CD4-positive, alpha-beta T cell (primary cell): Measurements from ENCODE around the gene CEP89. TPM values are rescaled to one million over a fixed set of nuclear protein-coding genes. Genes with fewer than 3 reads are reported as not detected.
"Not testable (repeated sequence)": the region's sequence is repeated elsewhere in the genome, so short reads cannot be mapped to it uniquely, and the experiment has no call there.

Experiments
- ATAC-seq: fragments of 200-7000 bp; cut with Tn5 transposase; one replicate; pipeline ENCODE4 v1.10.0; 2022; ENCODE audit warnings: mild to moderate bottlenecking; ENCODE audit not compliant: poor library complexity
- CTCF ChIA-PET: fragments of 350-600 bp; sonication (Branson Sonifier 250); formaldehyde crosslinking; loops from one replicate; lab custom pipeline; 2021; ENCODE audit warnings: antibody characterized with exemption, inconsistent platforms; lab: Charles Lee
- POLR2A ChIA-PET: fragments of 350-600 bp; sonication (Branson Sonifier 250); formaldehyde crosslinking; loops from one replicate; lab custom pipeline; 2021; ENCODE audit warnings: antibody characterized with exemption, inconsistent platforms; lab: Charles Lee
- DNase-seq, 14 experiments: peaks; one replicate each; pipeline ENCODE4 v3.0.0-alpha.2; 2013 to 2020; ENCODE audit warnings: mixed read lengths in 2 of 14
- H3K27ac ChIP-seq, 2 donors: one replicate each; pipeline versions ENCODE4 v1.5.1 to v1.7.0; 2013; ENCODE audit warnings: low read length in 2 of 2, low read depth in 1 of 2, mild to moderate bottlenecking in 1 of 2
- H3K27me3 ChIP-seq, 2 experiments: 1 replicate in 1 of 2; 2 replicates in 1 of 2; pipeline versions ENCODE4 v1.6.1 to v1.7.0; 2013; ENCODE audit warnings: low read length in 2 of 2, control low read depth in 1 of 2, mild to moderate bottlenecking in 1 of 2, moderate library complexity in 1 of 2; ENCODE audit not compliant: insufficient read depth in 2 of 2, control insufficient read depth in 1 of 2
- H3K36me3 ChIP-seq: one replicate; pipeline ENCODE4 v1.6.1; 2013; ENCODE audit warnings: low read length, control low read depth; ENCODE audit not compliant: insufficient read depth
- H3K4me1 ChIP-seq: one replicate; pipeline ENCODE4 v1.6.1; 2013; ENCODE audit warnings: low read length, control low read depth; ENCODE audit not compliant: insufficient read depth
- H3K4me3 ChIP-seq: one replicate; pipeline ENCODE4 v1.5.1; 2013; ENCODE audit warnings: mild to moderate bottlenecking, low read length, moderate library complexity
- H3K9me3 ChIP-seq, 2 experiments: 1 replicate in 1 of 2; 2 replicates in 1 of 2; pipeline versions ENCODE4 v1.6.1 to v1.7.0; 2013; ENCODE audit warnings: low read length in 2 of 2, mild to moderate bottlenecking in 2 of 2, control low read depth in 1 of 2, moderate library complexity in 1 of 2; ENCODE audit not compliant: control insufficient read depth in 1 of 2, insufficient read depth in 1 of 2
- H3K27ac Mint-ChIP-seq: one replicate; pipeline ENCODE4 v1.8.0; 2020; ENCODE audit warnings: mixed read lengths
- H3K27me3 Mint-ChIP-seq: one replicate; pipeline ENCODE4 v1.8.0; 2021; ENCODE audit warnings: mixed read lengths
- H3K36me3 Mint-ChIP-seq: one replicate; pipeline ENCODE4 v1.8.0; 2021; ENCODE audit warnings: low read depth, mixed read lengths
- H3K4me1 Mint-ChIP-seq: one replicate; pipeline ENCODE4 v1.8.0; 2021; ENCODE audit warnings: low read depth, mixed read lengths
- H3K4me3 Mint-ChIP-seq: one replicate; pipeline ENCODE4 v1.8.0; 2020; ENCODE audit warnings: mild to moderate bottlenecking, mixed read lengths
- H3K9me3 Mint-ChIP-seq: one replicate; pipeline ENCODE4 v1.8.0; 2020; ENCODE audit warnings: mixed read lengths
- CTCF ChIP-seq: fragments of 200-600 bp; IDR thresholded peaks from one replicate; pipeline ENCODE4 v1.8.0; 2022; ENCODE audit warnings: antibody characterized with exemption, mild to moderate bottlenecking
- intact Hi-C, 2 experiments: fragments of 100-400 bp; cut with DNase I in 1 of 2; cut with micrococcal nuclease in 1 of 2; formaldehyde crosslinking; loops; one replicate each; pipeline versions ENCODE4 v1.15.1 to v1.9.0; 2023 to 2025; cut with DNase I, micrococcal nuclease
- total RNA-seq, 174 experiments: library from RNA in 2 of 174; stranded (reverse) in 2 of 174; gene quantifications; one replicate each; pipeline ENCODE4 v1.2.3 and lab custom pipeline; 2021 to 2026

Gene CEP89
- total RNA-seq, 2 experiments from 2014 or later = 4.0 to 5.1 TPM

GRCh38 chr19:32832094-32832493, 139.7 kb downstream of the CEP89 start:
- intact Hi-C loops, H3K27me3 ChIP-seq, H3K4me1 Mint-ChIP-seq, H3K36me3 Mint-ChIP-seq, DNase-seq, H3K9me3 Mint-ChIP-seq, POLR2A ChIA-PET, H3K4me3 ChIP-seq, H3K27ac Mint-ChIP-seq, CTCF ChIA-PET, H3K27me3 Mint-ChIP-seq, H3K4me3 Mint-ChIP-seq, H3K9me3 ChIP-seq, H3K36me3 ChIP-seq, ATAC-seq, H3K27ac ChIP-seq: not testable (repeated sequence)
- H3K4me1 ChIP-seq = peaks cover 12% of the 10 kb centered on the region

- no peak overlapping the region for H3K27ac ChIP-seq
- no peaks in the 10 kb centered on the region for H3K9me3 Mint-ChIP-seq
These were observed 140.1 kb downstream of the CEP89 start for GRCh38 chr19:32831611-32832010.

GRCh38 chr19:32830231-32831014, 141.3 kb downstream of the CEP89 start:
- Mint-ChIP-seq H3K9me3 (no peaks in the 10 kb centered on the region), H3K27ac (no peak overlapping the region), H3K27me3 (no peaks in the 10 kb centered on the region), H3K4me1 (peaks cover 9% of the 10 kb centered on the region), H3K36me3 (no peaks in the 10 kb centered on the region), H3K4me3 (no peak overlapping the region)
- ATAC-seq (no peak), DNase-seq (no peak)
- Histone ChIP-seq H3K36me3 (no peaks in the 10 kb centered on the region), H3K27ac (no peak overlapping the region), H3K4me1 (peaks cover 12% of the 10 kb centered on the region), H3K9me3 (no peaks in the 10 kb centered on the region), H3K27me3 (no peaks in the 10 kb centered on the region), H3K4me3 (no peak overlapping the region)
- CTCF ChIA-PET = no interaction called here
- intact Hi-C loops = no loop called here
- POLR2A ChIA-PET = no interaction called here
- no peak for TF ChIP-seq CTCF

More at GRCh38 chr19:32831611-32832010, 140.1 kb downstream of the CEP89 start:
- ATAC-seq = no peak
- Histone ChIP-seq H3K4me3 (no peak overlapping the region), H3K36me3 (no peaks in the 10 kb centered on the region), H3K27me3 (no peaks in the 10 kb centered on the region), H3K9me3 (no peaks in the 10 kb centered on the region), H3K4me1 (peaks cover 12% of the 10 kb centered on the region)
- H3K27ac Mint-ChIP-seq = no peak overlapping the region
- H3K4me1 Mint-ChIP-seq = peaks cover 9% of the 10 kb centered on the region
- H3K36me3 Mint-ChIP-seq = no peaks in the 10 kb centered on the region
- H3K4me3 Mint-ChIP-seq = no peak overlapping the region
- ChIA-PET POLR2A (no interaction called here), CTCF (no interaction called here)
- no peaks in the 10 kb centered on the region for H3K27me3 Mint-ChIP-seq
- intact Hi-C loops = no loop called here
- DNase-seq = no peak
- TF ChIP-seq CTCF = no peak
